GM21423 (cell line): ENCODE measurements around the gene TMEM127.
"Not testable (repeated sequence)": the region's sequence is repeated elsewhere in the genome, so short reads cannot be mapped to it uniquely, and the experiment has no call there.

Source experiments
- ATAC-seq: cut with Tn5 transposase; IDR thresholded peaks from one replicate; pipeline ENCODE4 v1.9.1; 2021; ENCODE audit warnings: mild to moderate bottlenecking, moderate library complexity; ENCODE audit not compliant: unreplicated experiment

TMEM127 gene

DNA sequence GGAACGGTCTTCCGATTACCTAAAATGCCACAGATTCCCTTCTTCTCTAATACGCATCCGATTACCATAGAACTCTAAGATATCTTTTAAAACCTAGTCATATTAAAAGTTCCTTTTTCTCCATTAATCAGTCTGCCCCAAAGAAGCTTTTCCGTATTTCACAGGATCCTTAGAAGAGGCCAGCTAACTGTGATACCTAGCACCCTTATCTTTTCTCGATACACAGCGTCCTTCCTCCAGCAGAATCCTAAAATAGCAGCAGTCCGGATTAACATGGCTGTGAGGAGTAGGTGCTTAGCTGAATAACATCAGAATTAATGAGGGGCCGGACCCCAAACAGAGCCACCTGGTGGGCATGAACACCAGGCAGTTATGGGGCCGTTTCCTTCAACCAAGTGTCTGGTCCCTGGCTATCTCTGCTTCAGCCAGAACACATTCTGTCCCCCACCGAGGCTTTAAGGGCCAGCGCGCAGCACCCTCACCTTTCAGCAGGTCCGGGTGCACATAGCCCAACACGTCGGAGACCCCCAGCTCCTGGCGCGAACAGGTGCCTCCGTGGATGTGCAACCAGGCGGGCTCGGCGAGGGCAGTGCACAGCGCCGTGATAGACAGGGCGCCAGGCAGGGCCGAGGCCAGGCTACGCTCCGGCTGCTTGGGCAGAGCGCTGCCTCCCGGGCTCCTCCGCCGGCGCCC lies 995 bp downstream of the TMEM127 start:
- ATAC-seq = no peak

DNA sequence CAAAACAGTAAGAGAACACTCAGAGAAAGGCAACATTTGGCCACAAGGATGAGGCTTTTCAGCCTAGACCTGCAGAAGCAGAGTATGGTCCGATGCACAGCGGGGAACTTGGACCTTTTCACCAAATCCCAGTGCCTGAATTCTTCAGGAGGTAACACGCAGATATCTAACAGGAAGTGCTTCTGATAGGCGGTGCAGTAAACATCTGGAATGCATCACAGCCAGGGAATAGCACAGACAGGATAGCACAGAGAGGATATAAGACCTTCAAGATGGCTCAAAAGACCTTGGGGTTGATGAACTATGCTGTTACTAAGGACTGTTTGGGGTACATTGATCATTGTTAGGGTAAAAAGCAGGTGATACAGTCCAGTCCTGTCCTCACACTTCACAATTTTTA lies 1.7 kb downstream of the TMEM127 start:
- no peak for ATAC-seq

DNA sequence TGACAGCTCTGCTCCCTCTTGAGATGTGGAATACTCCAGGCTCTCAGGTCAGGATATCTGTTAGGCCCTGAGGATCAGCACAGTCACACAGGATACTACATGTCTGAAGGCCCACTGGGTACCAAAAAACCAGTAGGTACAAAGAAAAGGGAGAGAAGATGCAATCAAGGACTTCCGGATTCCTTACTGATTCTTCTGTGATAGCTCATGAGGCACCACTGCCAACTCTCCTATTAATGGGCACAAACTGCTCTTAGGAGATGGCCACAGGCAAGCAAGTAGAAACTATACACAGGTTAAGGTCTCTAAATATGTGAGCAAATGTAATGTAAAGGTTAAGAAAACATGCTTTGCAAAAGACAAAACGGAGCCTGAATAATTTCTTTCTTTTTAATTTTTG lies 3.5 kb downstream of the TMEM127 start:
- ATAC-seq = no peak

DNA sequence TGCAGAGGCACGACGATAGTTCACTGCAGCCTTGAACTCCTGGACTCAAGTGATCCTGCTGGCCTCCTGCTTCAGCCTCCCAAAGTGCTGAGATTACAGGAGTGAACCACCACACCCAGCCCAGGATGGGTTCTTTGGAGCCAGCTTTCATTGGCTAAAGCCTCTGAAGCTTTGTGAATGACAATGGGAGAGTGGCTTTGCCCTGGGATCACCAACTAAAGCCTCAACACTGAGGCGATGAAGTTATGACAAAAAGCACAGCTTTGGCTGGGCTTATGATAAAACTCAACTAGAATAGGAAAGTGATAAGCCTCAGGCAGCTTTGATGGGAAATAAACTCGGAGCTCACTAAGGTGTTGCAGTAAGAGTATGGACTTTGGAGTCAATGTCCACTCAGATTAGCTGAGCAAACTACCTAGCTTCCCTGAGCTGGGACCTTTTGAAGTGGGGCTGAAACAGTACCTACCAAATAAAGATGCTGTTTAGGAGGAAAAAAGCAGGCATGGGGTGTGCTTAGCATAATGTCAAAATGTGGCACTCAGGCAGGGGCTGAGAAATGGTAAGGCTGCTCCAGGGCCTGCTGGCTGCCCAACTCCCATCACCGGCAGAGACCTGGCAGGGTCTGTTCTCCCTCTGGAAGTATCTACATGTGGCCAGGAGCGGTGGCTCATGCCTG lies 4.3 kb downstream of the TMEM127 start:
- no peak for ATAC-seq

DNA sequence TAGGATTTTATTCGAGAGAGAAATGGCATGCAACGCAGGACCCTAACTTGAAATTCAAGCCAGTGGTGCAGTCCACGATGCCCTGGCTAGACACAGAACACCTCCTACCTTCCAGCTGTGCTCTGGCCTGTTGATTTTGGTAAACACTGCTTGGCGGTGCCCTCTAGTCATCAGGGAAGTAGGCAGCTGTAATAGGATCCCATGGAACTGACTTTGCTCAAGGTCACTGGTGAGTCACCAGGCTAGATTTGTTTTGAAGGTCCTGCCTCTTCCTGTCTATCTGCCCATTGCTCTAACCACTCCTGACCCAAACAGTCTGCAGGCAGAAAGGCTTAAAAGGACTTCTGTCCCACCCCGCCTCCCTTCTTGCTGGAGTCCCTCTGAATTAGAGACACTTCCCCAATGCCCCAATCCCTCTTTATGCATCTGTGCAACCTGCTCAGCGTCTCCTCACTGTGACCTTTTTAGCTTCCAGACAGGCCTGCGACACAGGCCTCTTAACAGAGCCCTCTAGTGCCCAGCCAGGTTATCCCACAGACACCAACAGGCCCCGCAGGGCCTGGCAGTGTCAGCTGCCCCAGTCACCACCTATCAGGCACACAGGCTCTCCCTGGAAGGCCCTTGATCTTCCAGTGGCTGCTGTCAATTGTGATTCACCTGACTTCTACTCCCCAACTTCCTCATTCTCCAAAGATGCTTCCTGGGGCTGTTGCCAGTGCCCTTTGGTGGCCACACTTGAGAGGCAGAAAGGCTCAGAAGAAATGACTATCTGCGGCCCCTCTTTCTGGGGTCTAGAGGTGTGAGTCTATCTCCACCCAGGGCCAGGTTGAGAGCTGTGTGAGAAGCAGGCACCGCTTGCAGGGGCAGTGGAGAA lies 5.2 kb downstream of the TMEM127 start:
- ATAC-seq = no peak

DNA sequence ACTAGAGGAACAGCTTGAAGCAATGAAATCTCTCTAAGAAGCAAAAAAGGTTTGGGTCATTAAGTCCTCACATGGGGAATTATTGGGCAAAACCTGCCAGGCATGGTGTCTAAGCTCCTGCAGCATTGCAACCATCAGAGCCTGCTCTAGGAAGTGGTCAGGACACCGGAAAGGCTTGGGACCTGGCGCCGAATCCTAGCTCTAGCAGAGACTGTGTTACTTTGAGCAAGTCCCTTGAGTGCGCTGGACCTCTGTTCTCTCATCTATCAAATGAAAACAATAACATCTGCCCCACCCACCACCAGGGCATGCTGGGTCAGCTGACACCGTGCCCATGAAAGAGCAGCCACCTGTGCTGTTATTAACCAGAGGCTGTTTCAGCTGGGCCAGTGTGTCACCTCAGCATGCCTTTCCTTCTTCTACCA lies 6.3 kb downstream of the TMEM127 start:
- ATAC-seq = no peak

DNA sequence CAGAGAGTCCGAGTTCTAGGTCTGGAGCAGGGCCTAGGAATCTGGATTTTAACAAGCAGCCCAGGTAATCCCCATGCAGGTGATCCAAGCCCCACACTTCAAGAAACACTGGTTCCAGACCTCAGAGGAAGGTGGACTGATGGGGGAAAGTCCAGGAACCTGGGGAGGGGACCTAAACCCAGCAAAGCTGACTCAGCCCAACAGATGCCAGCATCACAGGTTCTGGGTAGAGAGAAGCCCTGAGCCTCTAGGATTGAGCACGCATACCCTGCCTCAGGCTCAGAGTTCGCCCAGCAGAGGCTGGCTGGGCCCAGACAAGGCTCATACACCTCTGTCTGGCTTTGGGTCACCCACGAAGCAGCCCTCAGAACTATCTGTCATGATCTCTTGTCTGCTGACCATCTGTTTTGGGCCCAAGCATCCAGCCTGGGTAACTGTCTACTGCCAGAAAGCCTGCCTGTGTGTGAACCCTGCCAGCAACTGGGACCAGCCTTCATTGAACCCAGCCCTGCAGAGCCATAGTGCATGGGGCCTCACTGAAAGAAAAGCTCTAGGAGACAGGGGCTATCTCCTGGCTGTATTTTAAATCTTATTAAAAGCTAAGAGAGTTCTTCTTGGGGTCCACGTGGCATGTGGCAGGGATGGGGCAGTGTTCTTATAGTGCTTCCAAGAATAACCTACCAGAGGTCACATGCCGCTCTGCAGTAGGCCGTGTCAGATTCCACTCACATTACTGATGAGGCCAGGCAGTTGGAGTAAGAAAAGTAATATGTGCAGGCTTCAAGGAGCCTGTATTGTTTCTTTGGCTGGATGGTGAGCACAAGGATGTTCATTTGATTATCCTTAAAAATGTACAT lies 7.4 kb downstream of the TMEM127 start:
- no peak for ATAC-seq

DNA sequence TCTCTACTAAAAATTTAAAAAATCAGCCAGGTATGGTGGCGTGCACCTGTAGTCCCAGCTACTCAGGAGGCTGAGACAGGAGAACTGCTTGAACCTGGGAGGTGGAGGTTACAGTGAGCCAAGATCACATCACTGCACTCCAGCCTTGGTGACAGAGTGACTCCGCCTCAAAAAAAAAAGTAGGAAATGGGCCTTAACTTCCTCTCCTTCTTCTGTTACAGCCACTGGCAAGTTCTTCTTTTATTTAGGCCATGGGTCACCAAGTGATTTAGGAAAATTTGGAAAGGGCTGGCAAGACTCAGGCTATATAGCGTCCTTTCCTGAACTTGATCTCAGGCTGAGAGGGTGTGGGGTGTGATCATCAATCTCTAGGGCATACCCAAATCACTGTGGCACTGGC lies 8.1 kb downstream of the TMEM127 start:
- not testable (repeated sequence) for ATAC-seq

DNA sequence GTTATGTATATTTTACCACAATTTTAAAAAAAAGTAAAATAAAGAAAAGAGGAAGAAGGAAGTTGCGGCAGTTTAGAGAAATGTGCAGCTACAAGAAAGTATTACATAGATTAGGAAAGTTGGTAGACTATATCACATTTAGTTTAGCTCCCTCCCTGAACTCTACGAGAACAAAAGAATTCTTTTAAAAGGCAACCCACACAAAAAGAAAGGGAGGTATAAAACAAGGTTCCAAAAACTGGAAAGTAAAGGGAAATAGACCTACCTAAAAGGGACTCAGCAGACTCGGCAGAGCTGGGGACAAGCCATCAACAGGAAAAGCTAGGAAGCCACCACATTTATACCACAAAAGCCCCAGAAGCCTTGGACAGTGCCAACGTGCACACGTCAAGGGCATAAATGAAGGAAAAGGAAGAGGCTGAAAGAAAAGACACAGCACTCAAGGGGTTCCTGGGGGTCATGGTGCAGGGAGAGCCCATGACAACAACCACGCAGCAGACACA lies 9.1 kb downstream of the TMEM127 start:
- no peak for ATAC-seq

DNA sequence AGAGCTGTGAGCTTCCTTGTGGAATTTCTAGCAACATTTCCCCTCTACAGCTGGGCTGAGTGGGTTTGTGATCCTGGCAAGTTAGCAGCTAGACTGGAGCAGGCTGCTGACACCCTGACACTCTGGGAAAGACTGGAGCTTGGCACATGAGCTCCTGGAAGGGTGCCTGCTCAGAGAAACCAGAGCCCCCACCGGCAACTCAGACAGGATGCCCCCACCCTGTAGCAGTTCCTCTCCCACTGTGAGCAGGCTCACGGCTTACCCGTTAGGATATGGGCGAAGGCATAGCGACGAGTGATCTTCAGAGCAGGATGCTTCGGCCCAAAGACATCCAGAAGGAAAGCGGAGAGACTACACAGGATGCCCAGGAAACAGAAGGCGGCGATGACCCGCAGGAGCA lies 11.2 kb downstream of the TMEM127 start:
- ATAC-seq = no peak

DNA sequence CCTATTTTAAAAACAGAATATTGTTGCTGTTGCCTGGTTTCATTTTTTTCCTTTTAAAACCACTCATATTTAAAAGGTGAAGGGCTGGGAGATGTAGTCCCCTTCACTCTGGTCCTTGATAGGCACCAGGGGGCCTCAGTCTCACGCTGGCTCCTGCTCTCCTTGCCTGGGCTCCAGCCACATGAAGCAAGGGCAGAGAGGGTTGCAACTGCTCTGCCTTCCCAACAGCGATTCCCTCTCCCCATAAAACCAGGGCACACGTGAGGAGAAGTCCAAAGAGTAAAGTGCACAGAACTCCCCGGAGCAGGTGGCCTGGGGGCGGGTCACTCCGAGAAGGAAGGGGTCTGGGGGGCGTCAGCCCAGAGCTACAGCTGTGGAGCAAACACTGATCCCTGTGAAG lies 12.8 kb downstream of the TMEM127 start:
- no peak for ATAC-seq

DNA sequence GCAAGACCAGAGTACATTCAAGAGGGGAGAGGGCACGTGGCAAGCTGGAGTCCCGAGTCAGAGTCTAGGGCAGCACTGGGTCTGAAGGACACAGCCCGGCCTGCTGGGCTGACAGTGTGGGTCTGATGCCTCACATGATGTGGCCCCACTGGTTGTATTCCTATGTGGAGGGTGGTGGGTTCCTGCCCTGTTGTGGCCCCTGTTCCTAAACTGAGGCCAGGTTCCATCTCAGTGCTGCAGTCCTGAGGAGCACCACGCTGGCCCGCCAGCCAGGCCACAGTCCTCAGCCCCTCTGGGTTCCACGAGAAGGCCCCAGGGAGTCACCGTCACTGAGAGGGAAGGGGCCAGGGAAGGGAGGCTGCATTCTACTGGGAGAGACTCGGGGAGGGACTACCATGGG lies 13.3 kb downstream of the TMEM127 start:
- ATAC-seq = no peak

DNA sequence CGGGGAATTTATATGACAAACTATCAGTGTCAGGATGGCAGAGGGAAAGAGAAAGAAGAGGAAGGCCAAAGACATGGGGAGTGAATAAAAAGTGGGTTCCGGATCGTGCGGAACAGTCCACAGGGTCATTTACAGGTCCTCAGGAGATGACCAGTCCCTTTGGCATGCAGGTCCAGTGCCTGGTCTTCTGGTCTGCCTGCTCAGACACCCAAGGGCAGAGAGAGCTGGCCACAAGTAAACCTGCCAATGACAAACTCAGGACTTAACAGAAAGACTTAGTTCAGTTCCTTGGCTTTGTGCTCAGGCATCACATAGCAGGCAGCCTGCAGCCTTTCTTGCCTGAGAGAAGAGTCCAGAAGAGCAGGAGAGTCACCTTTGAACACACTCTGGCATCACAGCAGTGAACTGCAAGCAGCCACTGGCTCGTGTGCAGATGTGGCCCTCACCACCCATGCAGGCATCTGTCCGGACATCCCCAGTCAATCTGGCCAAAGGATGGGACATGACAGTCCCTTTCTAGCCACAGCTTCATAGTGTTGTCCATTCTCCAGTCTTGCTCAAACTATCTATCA lies 14.0 kb downstream of the TMEM127 start:
- no peak for ATAC-seq

DNA sequence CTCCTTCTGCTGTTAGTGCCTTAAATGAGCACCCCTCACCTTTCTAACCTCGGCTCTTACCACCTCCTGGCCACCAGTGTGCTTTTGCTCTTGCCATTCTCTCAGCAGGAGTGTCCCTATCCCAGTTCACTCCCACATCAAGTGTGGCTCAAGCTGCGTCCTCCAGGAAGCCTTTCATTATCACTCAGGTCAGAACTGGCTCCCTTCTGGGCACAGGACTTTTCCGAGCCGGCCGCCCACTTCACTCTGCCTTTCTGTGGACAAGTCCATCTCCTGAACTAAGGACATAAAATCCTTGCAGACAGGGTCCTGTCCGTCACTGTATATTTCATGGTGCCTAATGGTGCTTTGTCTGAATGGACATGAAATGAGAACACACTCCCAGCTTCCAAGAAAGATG lies 15.6 kb downstream of the TMEM127 start:
- no peak for ATAC-seq

DNA sequence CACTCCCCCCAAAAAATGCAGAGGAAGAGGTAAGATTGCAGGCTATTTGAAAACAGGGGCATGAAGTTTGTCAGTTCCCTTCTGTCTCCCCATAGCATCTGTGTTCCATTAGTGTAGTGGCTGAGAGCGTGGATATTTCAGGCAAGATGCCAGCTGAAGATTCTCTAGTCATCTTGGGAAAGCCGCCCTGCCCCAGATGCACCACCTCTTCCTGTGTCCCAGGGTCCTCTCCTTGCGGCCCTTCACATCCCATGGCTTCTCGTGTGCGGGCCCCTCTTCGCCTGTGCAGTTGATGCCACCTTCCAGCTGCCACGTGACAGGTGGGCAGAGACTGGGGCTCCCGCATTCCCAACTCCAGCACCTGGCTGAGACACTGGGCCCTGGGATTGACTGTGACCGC lies 16.1 kb downstream of the TMEM127 start:
- no peak for ATAC-seq

DNA sequence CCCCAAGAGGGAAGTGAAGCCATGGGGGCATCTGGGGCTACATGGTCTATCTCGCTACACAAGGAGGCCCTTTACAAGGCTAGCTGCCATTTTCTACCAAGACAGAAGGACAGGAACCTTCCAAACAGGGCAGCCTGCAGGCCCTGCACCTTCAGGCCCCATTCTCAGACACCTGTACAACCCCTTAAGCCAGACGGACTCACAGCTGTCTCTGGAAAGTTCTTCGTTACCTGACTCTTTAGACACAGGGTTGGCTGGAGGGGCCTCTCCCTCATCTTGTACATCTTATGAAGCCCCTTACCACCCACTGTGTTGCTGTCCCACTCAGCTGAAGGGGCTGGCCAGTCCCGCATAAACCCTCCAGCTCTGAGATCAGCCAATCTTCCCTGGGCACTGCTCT lies 17.2 kb downstream of the TMEM127 start:
- ATAC-seq = no peak

DNA sequence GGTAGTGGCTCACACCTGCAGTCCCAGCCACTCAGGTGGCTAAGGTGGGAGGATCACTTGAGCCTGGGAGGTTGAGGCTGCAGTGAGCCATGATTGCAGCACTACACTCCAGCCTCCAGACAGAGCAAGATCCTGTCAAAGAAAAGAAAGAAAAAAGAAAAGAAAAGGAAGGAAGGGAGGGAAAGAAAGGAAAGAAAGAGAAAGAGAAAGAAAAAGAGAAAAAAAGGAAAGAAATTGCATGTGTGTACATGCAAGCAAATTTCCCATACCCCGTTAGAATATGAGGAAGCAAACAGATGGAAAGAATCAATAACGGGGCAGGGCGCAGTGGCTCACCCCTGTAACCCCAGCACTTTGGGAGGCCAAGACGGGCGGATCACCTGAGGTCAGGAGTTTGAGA lies 17.9 kb downstream of the TMEM127 start:
- no peak for ATAC-seq

DNA sequence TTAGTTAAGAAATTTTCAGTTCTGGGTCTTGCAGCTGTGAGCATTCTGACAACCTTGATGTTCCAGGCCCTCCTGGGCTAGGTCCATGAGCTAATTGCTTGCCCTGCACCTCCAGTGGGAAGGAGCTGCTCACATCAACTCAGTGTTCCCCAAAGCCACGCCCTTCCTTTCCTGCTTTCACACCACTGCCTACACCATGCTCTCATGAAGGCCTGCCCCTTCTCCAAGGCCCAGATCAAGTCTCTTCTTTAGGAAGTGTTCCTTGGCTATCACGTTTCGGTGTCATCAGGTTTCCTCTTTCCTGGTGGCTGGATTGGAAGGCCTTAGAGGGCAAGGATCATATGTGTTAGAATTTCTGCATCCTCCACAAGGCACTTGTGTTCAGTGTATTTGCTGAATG lies 18.8 kb downstream of the TMEM127 start:
- no peak for ATAC-seq

DNA sequence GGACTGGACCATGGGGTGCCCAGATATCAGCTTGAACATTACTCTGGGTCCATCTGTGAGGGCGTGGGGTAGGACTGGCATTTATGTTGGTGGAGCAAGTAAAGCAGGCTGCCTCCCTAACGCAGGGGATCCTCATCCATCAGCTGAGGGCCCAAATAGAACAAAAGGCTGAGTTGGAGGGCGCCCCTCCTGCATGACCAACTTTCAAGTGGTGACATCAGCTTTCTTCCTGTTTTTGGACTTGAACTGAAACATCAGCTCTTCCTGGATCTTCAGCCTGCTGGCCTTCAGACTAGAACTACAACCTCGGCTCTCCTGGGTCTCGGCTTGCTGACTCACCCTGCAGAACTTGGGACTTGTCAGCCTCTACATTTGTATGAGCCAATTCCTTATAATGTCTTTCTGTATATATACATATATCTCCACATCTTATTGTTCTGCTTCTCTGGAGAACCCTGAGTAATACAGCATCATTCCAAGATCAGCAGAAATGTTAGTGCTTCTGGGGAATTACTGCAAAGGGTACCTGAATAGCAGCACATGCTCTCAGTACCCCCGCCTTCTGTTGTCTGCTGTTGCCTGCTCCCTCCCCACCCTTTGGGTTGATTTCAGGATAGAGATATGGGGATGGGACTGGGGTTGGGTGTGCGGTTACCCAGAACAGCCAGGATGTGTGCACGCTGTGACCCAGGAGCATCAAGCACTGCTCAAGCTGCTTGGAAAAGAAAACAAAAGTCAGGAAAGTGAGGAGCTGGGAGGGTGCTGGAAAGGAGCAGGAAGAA lies 20.0 kb downstream of the TMEM127 start:
- ATAC-seq = no peak

DNA sequence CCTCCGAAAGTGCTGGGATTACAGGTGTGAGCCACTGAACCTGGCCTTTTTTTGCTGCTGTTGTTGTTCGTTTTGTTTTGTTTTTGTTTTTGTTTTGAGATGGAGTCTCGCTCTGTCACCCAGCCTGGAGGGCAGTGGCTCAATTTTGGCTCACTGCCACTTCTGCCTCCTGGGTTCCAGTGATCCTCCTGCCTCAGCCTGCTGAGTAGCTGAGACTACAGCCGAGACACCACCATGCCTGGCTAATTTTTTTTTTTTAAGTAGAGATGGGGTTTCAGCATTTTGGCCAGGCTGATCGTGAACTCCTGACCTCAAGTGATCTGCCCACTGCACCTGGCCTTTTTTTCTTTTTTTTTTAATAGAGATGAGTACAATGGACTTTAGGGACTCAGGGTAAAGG lies 22.0 kb downstream of the TMEM127 start:
- ATAC-seq = no peak
